T-helper 17 cell (primary cell): ENCODE measurements around the gene BSDC1. TPM values are rescaled to one million over a fixed set of nuclear protein-coding genes. Genes with fewer than 3 reads are reported as not detected.

ENCODE experiments used
- ATAC-seq: fragments of 150-1000 bp; cut with Tn5 transposase; 2 replicates; pipeline ENCODE4 v1.10.0; 2021; ENCODE audit warnings: mild to moderate bottlenecking, moderate library complexity
- DNase-seq, 3 donors: peaks; one replicate each; pipeline versions ENCODE4 v3.0.0 to v3.0.0-alpha.2; 2020 to 2021
- H3K9me3 ChIP-seq: one replicate; pipeline ENCODE4 v1.7.0; 2013; ENCODE audit warnings: low read length, mild to moderate bottlenecking; ENCODE audit not compliant: control insufficient read depth, poor library complexity, severe bottlenecking
- H3K27ac Mint-ChIP-seq: one replicate; pipeline ENCODE4 v1.8.0; 2022; ENCODE audit warnings: mild to moderate bottlenecking, moderate library complexity, mixed read lengths
- H3K27me3 Mint-ChIP-seq: one replicate; pipeline ENCODE4 v1.8.0; 2022; ENCODE audit warnings: mixed read lengths
- H3K36me3 Mint-ChIP-seq: one replicate; pipeline ENCODE4 v1.8.0; 2022; ENCODE audit warnings: low read depth, mixed read lengths
- H3K4me1 Mint-ChIP-seq: one replicate; pipeline ENCODE4 v1.8.0; 2022; ENCODE audit warnings: mild to moderate bottlenecking, mixed read lengths
- H3K4me3 Mint-ChIP-seq: one replicate; pipeline ENCODE4 v1.8.0; 2022; ENCODE audit warnings: mild to moderate bottlenecking, moderate library complexity, mixed read lengths
- total RNA-seq, 4 donors: library from RNA in 2 of 4; stranded (reverse) in 2 of 4; gene quantifications; one replicate each; pipeline ENCODE4 v1.2.3 and lab custom pipeline; 2022 to 2026

Gene BSDC1
- total RNA-seq, 2 donors from 2014 or later: 177 to 181 TPM

GRCh38 chr1:32335535-32335789, 58.8 kb downstream of the BSDC1 start:
- H3K9me3 ChIP-seq: no peaks in the 10 kb centered on the region
- no peak for DNase-seq
- peak; percentile 11 for ATAC-seq
- Mint-ChIP-seq H3K4me3 (peak overlapping the region; percentile 85), H3K27me3 (no peaks in the 10 kb centered on the region), H3K4me1 (peaks cover 42% of the 10 kb centered on the region), H3K27ac (no peak overlapping the region), H3K36me3 (peaks cover 2% of the 10 kb centered on the region)

GRCh38 chr1:32334864-32335534, 59.2 kb downstream of the BSDC1 start:
- H3K4me3 Mint-ChIP-seq: peak overlapping the region; percentile 85
- H3K27ac Mint-ChIP-seq: peak overlapping the region; percentile 27
- ATAC-seq (peak; percentile 61), DNase-seq (peak; percentile 58 to 64 (median 63))
- peaks cover 3% of the 10 kb centered on the region for H3K36me3 Mint-ChIP-seq
- peaks cover 42% of the 10 kb centered on the region for H3K4me1 Mint-ChIP-seq
- H3K9me3 ChIP-seq: no peaks in the 10 kb centered on the region
- no peaks in the 10 kb centered on the region for H3K27me3 Mint-ChIP-seq

- peaks cover 43% of the 10 kb centered on the region for H3K4me1 Mint-ChIP-seq
Measured at GRCh38 chr1:32334274-32334861, 59.9 kb downstream of the BSDC1 start.

GRCh38 chr1:32333251-32333963, 60.8 kb downstream of the BSDC1 start:
- Mint-ChIP-seq H3K27ac (peak overlapping the region; percentile 54), H3K4me1 (peaks cover 40% of the 10 kb centered on the region), H3K27me3 (no peaks in the 10 kb centered on the region), H3K4me3 (peak overlapping the region; percentile 57), H3K36me3 (peaks cover 8% of the 10 kb centered on the region)
- ATAC-seq (no peak), DNase-seq (no peak)
- H3K9me3 ChIP-seq: no peaks in the 10 kb centered on the region

More at GRCh38 chr1:32334274-32334861, 59.9 kb downstream of the BSDC1 start:
- H3K36me3 Mint-ChIP-seq: peaks cover 8% of the 10 kb centered on the region
- no peak for DNase-seq
- no peaks in the 10 kb centered on the region for H3K27me3 Mint-ChIP-seq
- no peak for ATAC-seq
- H3K4me3 Mint-ChIP-seq: peak overlapping the region; percentile 57
- peak overlapping the region; percentile 54 for H3K27ac Mint-ChIP-seq
- no peaks in the 10 kb centered on the region for H3K9me3 ChIP-seq

- DNase-seq (no peak), ATAC-seq (no peak)
- no peaks in the 10 kb centered on the region for H3K27me3 Mint-ChIP-seq
- no peaks in the 10 kb centered on the region for H3K9me3 ChIP-seq
- H3K4me1 Mint-ChIP-seq: peaks cover 34% of the 10 kb centered on the region
- H3K36me3 Mint-ChIP-seq: peaks cover 8% of the 10 kb centered on the region
- no peak overlapping the region for H3K27ac Mint-ChIP-seq
- no peak overlapping the region for H3K4me3 Mint-ChIP-seq
Measured at GRCh38 chr1:32332290-32333079, 61.8 kb downstream of the BSDC1 start.

- Mint-ChIP-seq H3K27me3 (no peaks in the 10 kb centered on the region), H3K4me3 (no peak overlapping the region), H3K27ac (peak overlapping the region; percentile 39), H3K4me1 (peaks cover 27% of the 10 kb centered on the region), H3K36me3 (peaks cover 8% of the 10 kb centered on the region)
- no peak for ATAC-seq
- DNase-seq: no peak
- no peaks in the 10 kb centered on the region for H3K9me3 ChIP-seq
Measured at GRCh38 chr1:32331549-32331948, 62.7 kb downstream of the BSDC1 start.

- peaks cover 8% of the 10 kb centered on the region for H3K36me3 Mint-ChIP-seq
- H3K4me1 Mint-ChIP-seq: peaks cover 27% of the 10 kb centered on the region
- DNase-seq (no peak), ATAC-seq (no peak)
- H3K27me3 Mint-ChIP-seq: no peaks in the 10 kb centered on the region
- H3K27ac Mint-ChIP-seq: peak overlapping the region; percentile 39
- no peaks in the 10 kb centered on the region for H3K9me3 ChIP-seq
- H3K4me3 Mint-ChIP-seq: no peak overlapping the region
Measured at GRCh38 chr1:32330558-32331151, 63.6 kb downstream of the BSDC1 start.

- Mint-ChIP-seq H3K4me3 (no peak overlapping the region), H3K4me1 (peaks cover 25% of the 10 kb centered on the region), H3K36me3 (peaks cover 8% of the 10 kb centered on the region), H3K27me3 (no peaks in the 10 kb centered on the region), H3K27ac (peak overlapping the region; percentile 93)
- no peak for DNase-seq
- no peaks in the 10 kb centered on the region for H3K9me3 ChIP-seq
- ATAC-seq: no peak
Measured at GRCh38 chr1:32329931-32330466, 64.2 kb downstream of the BSDC1 start.

GRCh38 chr1:32327204-32327603, 67.0 kb downstream of the BSDC1 start:
- no peak for DNase-seq
- Mint-ChIP-seq H3K27me3 (no peaks in the 10 kb centered on the region), H3K36me3 (peaks cover 8% of the 10 kb centered on the region), H3K27ac (no peak overlapping the region), H3K4me3 (no peak overlapping the region), H3K4me1 (peaks cover 23% of the 10 kb centered on the region)
- no peak for ATAC-seq
- no peaks in the 10 kb centered on the region for H3K9me3 ChIP-seq

- peak overlapping the region; percentile 78 for H3K4me3 Mint-ChIP-seq
- peaks cover 28% of the 10 kb centered on the region for H3K4me1 Mint-ChIP-seq
- ATAC-seq: peak; percentile 85
- no peaks in the 10 kb centered on the region for H3K27me3 Mint-ChIP-seq
- H3K9me3 ChIP-seq: no peaks in the 10 kb centered on the region
- H3K36me3 Mint-ChIP-seq: peaks cover under 1% of the 10 kb centered on the region
- no peak for DNase-seq
- H3K27ac Mint-ChIP-seq: peak overlapping the region; percentile 82
Measured at GRCh38 chr1:32321712-32322291, 72.4 kb downstream of the BSDC1 start.

GRCh38 chr1:32318127-32318869, 75.9 kb downstream of the BSDC1 start:
- H3K36me3 Mint-ChIP-seq: peaks cover 4% of the 10 kb centered on the region

GRCh38 chr1:32316903-32317277, 77.4 kb downstream of the BSDC1 start:
- H3K4me1 Mint-ChIP-seq: peaks cover 25% of the 10 kb centered on the region
- peak overlapping the region; percentile 24 for H3K27ac Mint-ChIP-seq
- no peak for ATAC-seq

More at GRCh38 chr1:32318127-32318869, 75.9 kb downstream of the BSDC1 start:
- H3K27ac Mint-ChIP-seq: no peak overlapping the region
- H3K4me1 Mint-ChIP-seq: peaks cover 35% of the 10 kb centered on the region
- no peaks in the 10 kb centered on the region for H3K9me3 ChIP-seq
- ATAC-seq (no peak), DNase-seq (no peak)
- no peaks in the 10 kb centered on the region for H3K27me3 Mint-ChIP-seq
- H3K4me3 Mint-ChIP-seq: no peak overlapping the region

More at GRCh38 chr1:32316903-32317277, 77.4 kb downstream of the BSDC1 start:
- no peak overlapping the region for H3K4me3 Mint-ChIP-seq
- no peak for DNase-seq
- peaks cover 4% of the 10 kb centered on the region for H3K36me3 Mint-ChIP-seq
- H3K27me3 Mint-ChIP-seq: no peaks in the 10 kb centered on the region
- no peaks in the 10 kb centered on the region for H3K9me3 ChIP-seq
